A673 (cell line): Measurements from ENCODE around the gene ASTN1.

Source experiments
- CTCF ChIP-seq: fragments of 300-800, 200-600 bp; sonication (generic); conservative IDR thresholded peaks from 2 replicates; pipeline ENCODE4 v1.5.1; 2017; ENCODE audit warnings: low read depth, mild to moderate bottlenecking, antibody characterized with exemption, low read length, moderate library complexity, mixed read lengths
- EZH2 ChIP-seq: fragments of 200-600 bp; sonication (generic); IDR thresholded peaks from 2 replicates; pipeline ENCODE4 v1.6.1; 2017; ENCODE audit warnings: borderline replicate concordance, low read depth, mild to moderate bottlenecking, mixed read lengths, antibody characterized with exemption, low read length; ENCODE audit not compliant: poor library complexity, severe bottlenecking

DNA sequence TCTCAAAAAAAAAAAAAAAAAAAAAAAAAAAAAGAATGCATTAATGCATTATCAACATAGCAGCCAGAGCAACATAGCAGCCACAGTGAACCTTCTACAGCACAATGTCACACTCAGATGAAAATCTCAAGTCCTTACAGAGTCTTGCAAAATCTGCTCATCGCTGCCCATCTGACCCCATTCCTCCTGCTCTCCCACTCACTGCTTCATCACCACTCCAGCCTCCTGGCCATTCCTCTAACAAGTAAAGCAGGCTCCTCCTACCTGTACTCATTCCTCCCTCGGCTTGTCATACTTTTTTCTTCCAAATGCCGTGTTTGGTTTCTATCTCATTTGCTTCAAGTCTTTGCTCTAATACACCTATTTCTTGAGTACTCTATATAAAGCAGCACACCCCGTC is 35.8 kb upstream of the ASTN1 start:
- TF ChIP-seq CTCF: no peak
- TF ChIP-seq EZH2: no peak
